Measurements from ENCODE around the gene BCL6.

BCL6 gene

DNA sequence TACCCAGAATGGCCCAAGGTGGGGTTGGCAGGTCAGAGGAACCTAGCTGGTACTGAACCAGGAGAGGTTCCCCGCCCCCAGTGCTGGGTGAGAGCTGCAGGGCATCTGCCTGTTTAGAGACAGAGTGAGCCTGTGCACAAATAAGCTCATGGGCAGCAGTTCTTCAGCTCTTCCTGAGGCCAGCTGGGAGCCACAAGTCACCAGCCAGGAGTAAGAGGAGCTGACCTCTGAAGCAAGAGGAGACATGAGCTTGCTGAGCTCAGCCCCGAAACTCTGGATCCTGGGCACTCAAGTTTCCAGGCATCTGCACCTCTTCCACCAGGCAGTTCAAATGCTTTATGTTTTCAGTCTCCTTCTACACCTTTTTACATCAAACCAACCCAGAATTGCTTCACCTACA lies 45.0 kb downstream of the BCL6 start:
- Histone ChIP-seq H3K27me3 (ENCODE audit: insufficient read depth, low read length, poor library complexity, severe bottlenecking) (no peaks in the 10 kb centered on the region), H2AFZ (ENCODE audit: low read length) (no peak overlapping the region), H3K9ac (ENCODE audit: low read depth, low read length, poor library complexity, severe bottlenecking) (no peak overlapping the region), H3K4me1 (ENCODE audit: insufficient read depth, low read length, poor library complexity, severe bottlenecking) (no peaks in the 10 kb centered on the region), H3K9me3 (ENCODE audit: insufficient read depth, low read depth, low read length) (no peaks in the 10 kb centered on the region), H3K36me3 (ENCODE audit: insufficient read depth, low read length) (no peaks in the 10 kb centered on the region), H3F3A (ENCODE audit: low read depth) (no peaks in the 10 kb centered on the region), H3K4me2 (ENCODE audit: low read depth, low read length, poor library complexity, severe bottlenecking) (no peak overlapping the region), H3K4me3 (ENCODE audit: low read length, poor library complexity, severe bottlenecking) (no peak overlapping the region), H3K9me2 (replicated peaks; ENCODE audit: low read depth, low read length) (no peaks in the 10 kb centered on the region), H3K79me2 (ENCODE audit: insufficient read depth, low read length) (no peaks in the 10 kb centered on the region), H4K20me1 (ENCODE audit: insufficient read depth, low read length, poor library complexity, severe bottlenecking) (no peaks in the 10 kb centered on the region)
- TF ChIP-seq, protein P1, sequence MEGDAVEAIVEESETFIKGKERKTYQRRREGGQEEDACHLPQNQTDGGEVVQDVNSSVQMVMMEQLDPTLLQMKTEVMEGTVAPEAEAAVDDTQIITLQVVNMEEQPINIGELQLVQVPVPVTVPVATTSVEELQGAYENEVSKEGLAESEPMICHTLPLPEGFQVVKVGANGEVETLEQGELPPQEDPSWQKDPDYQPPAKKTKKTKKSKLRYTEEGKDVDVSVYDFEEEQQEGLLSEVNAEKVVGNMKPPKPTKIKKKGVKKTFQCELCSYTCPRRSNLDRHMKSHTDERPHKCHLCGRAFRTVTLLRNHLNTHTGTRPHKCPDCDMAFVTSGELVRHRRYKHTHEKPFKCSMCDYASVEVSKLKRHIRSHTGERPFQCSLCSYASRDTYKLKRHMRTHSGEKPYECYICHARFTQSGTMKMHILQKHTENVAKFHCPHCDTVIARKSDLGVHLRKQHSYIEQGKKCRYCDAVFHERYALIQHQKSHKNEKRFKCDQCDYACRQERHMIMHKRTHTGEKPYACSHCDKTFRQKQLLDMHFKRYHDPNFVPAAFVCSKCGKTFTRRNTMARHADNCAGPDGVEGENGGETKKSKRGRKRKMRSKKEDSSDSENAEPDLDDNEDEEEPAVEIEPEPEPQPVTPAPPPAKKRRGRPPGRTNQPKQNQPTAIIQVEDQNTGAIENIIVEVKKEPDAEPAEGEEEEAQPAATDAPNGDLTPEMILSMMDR (conservative IDR thresholded peaks at IDR 0.05; ENCODE audit: low read length), result no peak
- no peak for TF ChIP-seq EZH2phosphoT487 (IDR thresholded peaks at IDR 0.05; ENCODE audit: borderline replicate concordance)

DNA sequence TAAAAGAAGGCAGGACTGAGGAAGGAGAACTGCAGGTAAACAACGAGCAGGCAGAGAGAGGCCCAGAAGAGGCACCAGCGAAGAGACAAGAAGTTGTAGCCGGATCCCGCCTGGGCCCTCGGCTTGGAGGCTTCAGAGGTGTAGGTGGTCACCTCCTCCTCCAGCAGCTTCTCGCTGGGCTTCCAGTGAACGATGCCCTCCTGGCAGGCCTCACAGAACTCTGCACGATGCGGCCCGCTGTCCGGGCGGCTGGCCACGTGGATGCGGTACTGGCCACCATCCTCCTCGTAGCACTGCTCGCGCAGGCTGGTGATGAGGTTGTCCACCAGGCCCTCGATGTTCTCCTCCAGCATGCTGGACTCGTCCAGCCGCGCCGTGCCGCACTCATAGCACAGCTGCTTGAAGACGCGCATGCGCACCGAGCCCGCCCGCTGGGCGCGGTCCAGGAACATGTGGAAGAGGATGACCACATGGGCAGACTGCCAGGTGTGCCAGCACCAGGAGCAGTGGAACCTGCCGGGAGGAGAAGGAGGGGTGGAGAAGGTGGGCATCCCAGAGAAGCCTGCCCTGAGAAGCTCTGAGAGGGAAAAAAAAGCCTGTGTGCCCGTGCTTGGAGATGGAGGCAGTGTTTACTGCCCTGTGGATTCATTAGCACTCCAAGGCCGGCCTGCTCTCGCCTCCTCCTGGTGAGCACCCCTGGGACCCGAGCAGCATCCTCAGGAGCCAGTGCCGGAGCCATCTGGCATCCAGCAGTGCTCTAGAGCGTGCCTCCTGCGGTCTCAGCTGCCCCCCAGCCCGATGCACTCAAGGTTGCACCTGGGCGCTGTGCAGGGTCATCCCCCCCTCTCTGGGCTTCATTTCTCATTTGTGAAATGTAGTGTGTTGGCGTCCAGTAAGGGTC lies 46.5 kb downstream of the BCL6 start:
- Histone ChIP-seq H3F3A (ENCODE audit: low read depth) (no peaks in the 10 kb centered on the region), H3K9ac (ENCODE audit: low read depth, low read length, poor library complexity, severe bottlenecking) (no peak overlapping the region), H3K4me1 (ENCODE audit: insufficient read depth, low read length, poor library complexity, severe bottlenecking) (no peaks in the 10 kb centered on the region), H3K27me3 (ENCODE audit: insufficient read depth, low read length, poor library complexity, severe bottlenecking) (no peaks in the 10 kb centered on the region), H3K4me2 (ENCODE audit: low read depth, low read length, poor library complexity, severe bottlenecking) (no peak overlapping the region), H3K9me3 (ENCODE audit: insufficient read depth, low read depth, low read length) (no peaks in the 10 kb centered on the region), H3K9me2 (replicated peaks; ENCODE audit: low read depth, low read length) (no peaks in the 10 kb centered on the region), H2AFZ (ENCODE audit: low read length) (no peak overlapping the region), H4K20me1 (ENCODE audit: insufficient read depth, low read length, poor library complexity, severe bottlenecking) (no peaks in the 10 kb centered on the region), H3K36me3 (ENCODE audit: insufficient read depth, low read length) (no peaks in the 10 kb centered on the region), H3K4me3 (ENCODE audit: low read length, poor library complexity, severe bottlenecking) (no peak overlapping the region), H3K79me2 (ENCODE audit: insufficient read depth, low read length) (no peaks in the 10 kb centered on the region)
- no peak for TF ChIP-seq EZH2phosphoT487 (IDR thresholded peaks at IDR 0.05; ENCODE audit: borderline replicate concordance)
- TF ChIP-seq, protein P1 (conservative IDR thresholded peaks at IDR 0.05; ENCODE audit: low read length), result no peak

DNA sequence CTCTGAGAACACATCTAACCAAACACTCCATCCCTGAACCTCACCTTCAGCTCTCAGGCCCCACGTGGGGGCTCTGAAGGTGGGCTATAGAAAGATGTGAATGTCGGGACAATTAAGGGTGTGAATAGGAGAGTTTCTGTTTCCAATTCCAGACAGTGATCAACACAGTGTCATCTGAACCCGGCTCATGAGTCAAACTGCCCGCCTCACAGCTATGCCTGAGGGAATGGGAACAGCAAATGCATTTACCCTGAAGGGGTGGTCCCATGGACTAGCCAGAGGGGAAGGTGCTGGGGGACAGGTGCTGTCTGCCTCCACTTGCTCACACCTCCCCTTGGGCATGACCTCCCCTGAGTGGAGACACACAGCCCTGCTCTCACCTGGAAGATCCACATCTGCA lies 49.2 kb downstream of the BCL6 start:
- H3K9me3 ChIP-seq (ENCODE audit: insufficient read depth, low read depth, low read length), result no peaks in the 10 kb centered on the region
- H3K36me3 ChIP-seq (ENCODE audit: insufficient read depth, low read length), result no peaks in the 10 kb centered on the region
- no peaks in the 10 kb centered on the region for H3K4me1 ChIP-seq (ENCODE audit: insufficient read depth, low read length, poor library complexity, severe bottlenecking)
- H3K9ac ChIP-seq (ENCODE audit: low read depth, low read length, poor library complexity, severe bottlenecking), result no peak overlapping the region
- no peak overlapping the region for H3K4me2 ChIP-seq (ENCODE audit: low read depth, low read length, poor library complexity, severe bottlenecking)
- no peaks in the 10 kb centered on the region for H4K20me1 ChIP-seq (ENCODE audit: insufficient read depth, low read length, poor library complexity, severe bottlenecking)
- no peak overlapping the region for H2AFZ ChIP-seq (ENCODE audit: low read length)
- no peak for TF ChIP-seq EZH2phosphoT487 (IDR thresholded peaks at IDR 0.05; ENCODE audit: borderline replicate concordance)
- TF ChIP-seq, protein P1 (conservative IDR thresholded peaks at IDR 0.05; ENCODE audit: low read length), result no peak
- no peaks in the 10 kb centered on the region for H3K79me2 ChIP-seq (ENCODE audit: insufficient read depth, low read length)
- H3K4me3 ChIP-seq (ENCODE audit: low read length, poor library complexity, severe bottlenecking), result no peak overlapping the region
- no peaks in the 10 kb centered on the region for H3F3A ChIP-seq (ENCODE audit: low read depth)
- no peaks in the 10 kb centered on the region for H3K27me3 ChIP-seq (ENCODE audit: insufficient read depth, low read length, poor library complexity, severe bottlenecking)
- no peaks in the 10 kb centered on the region for H3K9me2 ChIP-seq (replicated peaks; ENCODE audit: low read depth, low read length)
